Stimulated activated CD4-positive, alpha-beta T cell treated with anti-CD3 and anti-CD28 coated beads, Interleukin-4, amount 100 ng/mL, for 4 hours (primary cell): Measurements from ENCODE around the gene SAA2.
"Not testable (repeated sequence)": the region's sequence is repeated elsewhere in the genome, so short reads cannot be mapped to it uniquely, and the experiment has no call there.

Experiments
- DNase-seq, 2 experiments: peaks; one replicate each; pipeline ENCODE4 v3.0.0-alpha.2; 2020

Gene SAA2

GRCh38 chr11:18248561-18248960, at the start of gene SAA2:
Gene SAA2, minus strand, starts transcription at chr11:18248668. Its CDS starts 657 bp downstream, at chr11:18248011.
- no peak for DNase-seq

- no peak for DNase-seq
Observed at GRCh38 chr11:18295316-18295715, 46.8 kb upstream of the SAA2 start.

- DNase-seq: no peak
Observed at GRCh38 chr11:18294862-18295261, 46.4 kb upstream of the SAA2 start.

- DNase-seq: no peak
Observed at GRCh38 chr11:18288911-18289310, 40.4 kb upstream of the SAA2 start.

- DNase-seq: no peak
Observed at GRCh38 chr11:18285841-18286240, 37.4 kb upstream of the SAA2 start.

- no peak for DNase-seq
Observed at GRCh38 chr11:18282626-18283025, 34.2 kb upstream of the SAA2 start.

GRCh38 chr11:18280438-18281045, 32.1 kb upstream of the SAA2 start:
- no peak for DNase-seq

GRCh38 chr11:18277565-18278271, 29.2 kb upstream of the SAA2 start:
- DNase-seq: no peak

GRCh38 chr11:18271206-18271605, 22.7 kb upstream of the SAA2 start:
- DNase-seq: no peak

- DNase-seq: no peak
Observed at GRCh38 chr11:18270102-18270501, 21.6 kb upstream of the SAA2 start.

GRCh38 chr11:18269252-18269651, 20.8 kb upstream of the SAA2 start:
- not testable (repeated sequence) for DNase-seq

- not testable (repeated sequence) for DNase-seq
Observed at GRCh38 chr11:18267335-18268133, 19.1 kb upstream of the SAA2 start.

- DNase-seq: no peak
Observed at GRCh38 chr11:18265949-18266348, 17.5 kb upstream of the SAA2 start, which contains the start of gene SAA1. Gene SAA1, plus strand, starts transcription at chr11:18266264. Its CDS starts 624 bp downstream, at chr11:18266888.

- DNase-seq: no peak
Observed at GRCh38 chr11:18264677-18265555, 16.4 kb upstream of the SAA2 start.

- no peak for DNase-seq
Observed at GRCh38 chr11:18264035-18264434, 15.6 kb upstream of the SAA2 start.

- not testable (repeated sequence) for DNase-seq
Observed at GRCh38 chr11:18262681-18263350, 14.3 kb upstream of the SAA2 start.

- DNase-seq: no peak
Observed at GRCh38 chr11:18261721-18262120, 13.3 kb upstream of the SAA2 start.

GRCh38 chr11:18259259-18259658, 10.8 kb upstream of the SAA2 start:
- no peak for DNase-seq

GRCh38 chr11:18254781-18255361, 6.4 kb upstream of the SAA2 start:
- no peak for DNase-seq

- DNase-seq: no peak
Observed at GRCh38 chr11:18253778-18254338, 5.4 kb upstream of the SAA2 start.

GRCh38 chr11:18253233-18253632, 4.8 kb upstream of the SAA2 start:
- no peak for DNase-seq
